Stomach (tissue), 9 donors: ENCODE data around the gene DDX25. TPM values are rescaled to one million over a fixed set of nuclear protein-coding genes. Genes with fewer than 3 reads are reported as not detected.

Source experiments
- DNase-seq, 2 donors: peaks; one replicate each; pipeline versions ENCODE4 v3.0.0 to v3.0.0-alpha.2; 2013 to 2019
- H3K27ac ChIP-seq, 5 donors: fragments of 200-600 bp in 4 of 5; sonication (generic) in 4 of 5; one replicate each; pipeline ENCODE4 v1.5.1; 2013 to 2019; ENCODE audit warnings: mild to moderate bottlenecking in 1 of 5, moderate library complexity in 1 of 5
- H3K27me3 ChIP-seq, 3 donors: fragments of 200-600 bp; sonication (generic); one replicate each; pipeline ENCODE4 v1.5.1; 2017 to 2019; ENCODE audit warnings: mixed run types in 1 of 3
- H3K36me3 ChIP-seq, 4 donors: fragments of 200-600 bp; sonication (generic); 1 replicate in 3 of 4; 2 replicates in 1 of 4; pipeline ENCODE4 v1.5.1; 2016 to 2019
- H3K4me1 ChIP-seq, 4 donors: fragments of 200-600 bp; sonication (generic); one replicate each; pipeline ENCODE4 v1.5.1; 2016 to 2019
- H3K4me3 ChIP-seq, 4 donors: fragments of 200-600 bp; sonication (generic) in 3 of 4; one replicate each; pipeline ENCODE4 v1.5.1; 2016 to 2019; ENCODE audit warnings: mild to moderate bottlenecking in 1 of 4
- H3K9me3 ChIP-seq, 4 donors: fragments of 200-600 bp; sonication (generic); one replicate each; pipeline ENCODE4 v1.5.1; 2016 to 2019
- CTCF ChIP-seq, 7 experiments: fragments of 450-650 bp in 4 of 7; fragments of 200-600 bp in 3 of 7; sonication (generic) in 3 of 7; IDR thresholded peaks; one replicate each; pipeline ENCODE4 v1.5.1; 2016 to 2019; ENCODE audit warnings: antibody characterized with exemption in 7 of 7, control low read depth in 2 of 7, mild to moderate bottlenecking in 1 of 7
- EP300 ChIP-seq: sonication (generic); formaldehyde crosslinking; IDR thresholded peaks from one replicate; pipeline ENCODE4 v1.6.1; 2017; ENCODE audit warnings: antibody characterized with exemption
- POLR2A ChIP-seq, 4 donors: fragments of 450-650 bp; IDR thresholded peaks; one replicate each; pipeline ENCODE4 v1.6.1; 2016; ENCODE audit warnings: antibody characterized with exemption in 4 of 4, control low read depth in 2 of 4, mild to moderate bottlenecking in 1 of 4, moderate library complexity in 1 of 4
- POLR2AphosphoS5 ChIP-seq, 3 donors: sonication (generic); formaldehyde crosslinking; IDR thresholded peaks; one replicate each; pipeline ENCODE4 v1.6.1; 2016; ENCODE audit warnings: antibody characterized with exemption in 3 of 3
- WGBS, 5 donors: extraction: QIAGEN DNeasy Blood & Tissue Kit in 3 of 5; methylation state at CpG; one replicate each; pipeline versions ENCODE4 v1.1.5 to v1.1.7; 2013 to 2018; 5-methylcytosine and 5-hydroxymethylcytosine counted together
- intact Hi-C: fragments of 100-400 bp; cut with DNase I; formaldehyde crosslinking; loops from one replicate; pipeline ENCODE4 v1.15.1; 2023; ENCODE audit warnings: low total_unique reads
- polyA plus RNA-seq, 3 donors: library from polyadenylated mRNA; stranded (reverse); fragments of 200-250 nt; gene quantifications; one replicate each; pipeline ENCODE4 v1.2.3, GENCODE V29; 2013
- total RNA-seq, 5 donors: library from RNA; depleted of rRNA; stranded (reverse); fragments of >200 nt; gene quantifications; one replicate each; pipeline versions ENCODE4 v1.1.0 to v1.2.3, GENCODE V29; 2014 to 2016
- donor health status: healthy with polysubstance abuse.
- donor health status: Bipolar disorder and iron deficiency.
- donor health status: healthy.

The DDX25 gene
- total and polyA plus RNA-seq, 8 donors, result under 0.01 to 1.0 (median 0.30) TPM; not detected in 3

DNA sequence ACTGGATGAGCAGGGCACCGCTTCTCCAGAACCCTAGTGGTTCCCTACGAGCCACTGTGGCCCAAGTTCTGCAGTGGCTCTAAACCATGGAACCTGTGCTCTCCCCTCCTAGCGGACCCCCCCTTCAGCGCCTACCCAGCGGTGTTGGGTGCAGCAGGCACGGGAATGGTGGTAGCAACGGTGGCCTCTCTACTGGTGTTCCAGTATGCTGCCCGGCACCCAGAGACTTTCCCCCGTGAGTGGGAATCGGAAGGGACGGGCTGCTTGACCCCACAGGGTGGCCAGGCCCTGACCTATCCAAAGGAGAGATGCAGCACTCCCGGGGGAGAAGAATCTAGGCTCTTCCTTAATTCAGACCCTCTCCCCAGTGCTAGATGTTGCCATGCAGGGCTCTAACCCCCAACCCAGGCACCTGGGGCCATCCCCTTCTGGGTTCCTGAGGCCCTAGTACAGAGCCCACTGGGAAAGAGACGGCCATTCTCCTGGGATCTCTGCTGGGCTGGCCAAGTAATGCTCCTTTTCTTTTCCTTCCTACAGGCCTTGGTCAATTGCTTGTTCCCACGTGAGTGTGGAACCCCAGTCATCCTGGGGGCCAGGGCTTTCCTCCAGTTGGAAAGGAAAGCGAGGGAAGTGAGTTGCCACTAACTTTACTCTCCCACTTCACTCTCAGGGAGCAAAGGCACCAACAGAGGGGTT is 50.8 kb downstream of the DDX25 start:
- Histone ChIP-seq H3K27me3 (no peaks in the 10 kb centered on the region), H3K4me3 (no peak overlapping the region), H3K9me3 (no peaks in the 10 kb centered on the region), H3K36me3 (peaks cover 0 to 27% (median 7%) of the 10 kb centered on the region in 4 donors), H3K4me1 (peaks cover 9 to 32% (median 24%) of the 10 kb centered on the region in 4 donors), H3K27ac (no peak overlapping the region)
- TF ChIP-seq POLR2A (IDR thresholded peaks at IDR 0.05) (no peak), CTCF (IDR thresholded peaks at IDR 0.05) (no peak), POLR2AphosphoS5 (IDR thresholded peaks at IDR 0.05) (no peak), EP300 (no peak)
- WGBS, 5 donors, result 92 to 96% (median 92%) methylated on average over 15 of the region's 15 CpGs
- intact Hi-C loops, result no loop called here
- no peak for DNase-seq

DNA sequence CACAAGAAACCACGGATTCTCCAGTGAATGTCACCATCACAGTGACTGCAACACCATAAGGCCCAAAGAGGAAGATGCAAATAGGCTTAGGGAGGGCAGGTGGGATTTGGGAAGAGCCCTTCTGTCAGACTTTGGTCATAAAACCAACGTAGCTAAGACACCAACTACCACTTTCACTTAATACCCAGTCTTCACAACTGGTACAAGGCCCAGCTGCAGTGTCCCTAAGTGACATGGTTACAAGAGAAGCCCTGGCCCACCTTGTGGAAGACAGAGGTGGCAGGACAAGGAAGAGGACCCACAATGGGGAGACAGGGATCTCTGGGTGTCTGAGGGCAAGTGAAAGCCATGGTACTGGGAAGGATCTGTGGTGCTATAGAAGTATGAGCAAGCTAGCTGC is 51.5 kb downstream of the DDX25 start:
- H3K36me3 ChIP-seq, result peaks cover 0 to 35% (median 13%) of the 10 kb centered on the region in 4 donors
- peaks cover 9 to 28% (median 21%) of the 10 kb centered on the region in 4 donors for H3K4me1 ChIP-seq
- intact Hi-C loops, result no loop called here
- H3K27me3 ChIP-seq, result no peaks in the 10 kb centered on the region
- 81 to 93% (median 89%) methylated on average over 2 of the region's 2 CpGs for WGBS, 5 donors
- no peaks in the 10 kb centered on the region for H3K9me3 ChIP-seq
- TF ChIP-seq EP300, result no peak
- no peak overlapping the region for H3K4me3 ChIP-seq
- no peak for DNase-seq
- peak overlapping the region in 1 of 5 donors; percentile 26 for H3K27ac ChIP-seq

- Histone ChIP-seq H3K4me1 (peaks cover 9 to 21% (median 17%) of the 10 kb centered on the region in 4 donors), H3K4me3 (no peak overlapping the region), H3K27ac (peak overlapping the region in 1 of 5 donors; percentile 26), H3K27me3 (no peaks in the 10 kb centered on the region), H3K36me3 (peaks cover 0 to 42% (median 19%) of the 10 kb centered on the region in 4 donors), H3K9me3 (no peaks in the 10 kb centered on the region)
- peak in 1 of 2 donors; percentile 40 for DNase-seq
- 74 to 80% (median 78%) methylated on average over 22 of the region's 22 CpGs for WGBS, 5 donors
- intact Hi-C loops, result no loop called here
- TF ChIP-seq POLR2A (IDR thresholded peaks at IDR 0.05), result no peak
- TF ChIP-seq CTCF (IDR thresholded peaks at IDR 0.05), result no peak
- no peak for TF ChIP-seq EP300
- no peak for TF ChIP-seq POLR2AphosphoS5 (IDR thresholded peaks at IDR 0.05)
Observed at GRCh38 chr11:125956391-125957134, 52.3 kb downstream of the DDX25 start.

DNA sequence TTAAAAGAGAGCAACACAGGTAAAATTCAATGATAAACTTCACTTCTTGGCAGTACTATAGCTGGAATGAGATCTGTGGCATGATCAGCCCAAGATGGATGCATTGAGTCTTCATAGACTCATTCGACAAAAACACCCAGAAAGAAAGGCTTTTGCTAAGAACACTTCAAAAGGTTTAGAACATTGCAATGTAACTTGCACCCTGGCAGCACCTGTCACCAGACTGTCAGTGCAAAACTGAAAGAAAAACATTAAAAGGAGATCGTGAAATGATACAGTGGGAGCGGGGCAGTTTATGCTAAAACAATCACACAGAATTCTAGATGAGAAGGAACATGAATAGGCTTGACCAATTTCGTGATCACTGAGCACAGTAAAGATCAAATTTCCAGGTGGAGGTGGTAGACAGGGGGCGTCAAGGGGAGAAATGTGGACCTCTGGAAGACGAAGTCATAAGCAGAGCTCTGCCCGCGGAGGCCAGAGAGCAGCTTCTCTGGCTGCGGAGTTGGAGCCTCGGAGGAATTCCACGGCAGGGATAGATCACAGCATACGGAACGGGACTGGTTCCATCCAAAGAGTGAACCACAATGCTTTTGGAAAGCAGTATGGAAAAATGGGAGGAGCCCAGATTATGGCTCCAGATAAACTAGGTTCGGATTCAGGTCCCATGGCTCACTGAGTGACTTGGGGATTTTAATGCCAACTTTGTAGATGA is 53.5 kb downstream of the DDX25 start:
- peaks cover 0 to 48% (median 22%) of the 10 kb centered on the region in 4 donors for H3K36me3 ChIP-seq
- intact Hi-C loops, result no loop called here
- TF ChIP-seq POLR2AphosphoS5 (IDR thresholded peaks at IDR 0.05) (no peak), POLR2A (IDR thresholded peaks at IDR 0.05) (no peak), CTCF (IDR thresholded peaks at IDR 0.05) (no peak), EP300 (no peak)
- H3K9me3 ChIP-seq, result peaks cover 0 to 7% (median 1%) of the 10 kb centered on the region in 4 donors
- DNase-seq, result no peak
- H3K27ac ChIP-seq, result no peak overlapping the region
- no peak overlapping the region for H3K4me3 ChIP-seq
- WGBS, 5 donors, result 79 to 87% (median 86%) methylated on average over 14 of the region's 14 CpGs
- no peaks in the 10 kb centered on the region for H3K27me3 ChIP-seq
- H3K4me1 ChIP-seq, result peaks cover 7 to 9% (median 8%) of the 10 kb centered on the region in 4 donors
